ENCODE measurements around the gene NOS1.

DNA sequence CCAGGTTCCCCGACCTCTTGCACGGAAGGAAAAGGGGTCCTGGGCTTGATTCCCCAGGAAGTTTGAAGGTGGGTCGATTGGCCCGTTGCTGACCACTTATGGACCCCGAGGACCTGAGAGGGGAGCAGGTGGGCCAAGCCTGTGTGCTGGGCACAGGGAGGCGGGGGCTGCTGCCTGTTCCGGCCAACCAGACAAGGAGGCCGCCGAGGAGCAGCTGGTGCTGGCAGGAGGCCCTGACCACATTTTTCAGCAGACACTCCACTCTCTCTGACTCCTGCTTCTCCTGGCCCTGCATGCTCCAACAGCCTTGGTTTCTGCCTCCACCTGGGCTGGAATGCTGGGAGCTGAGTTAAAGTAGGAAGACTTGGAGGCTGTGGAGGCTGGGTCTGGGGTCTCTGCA lies 42.8 kb downstream of the NOS1 start:
- TF ChIP-seq CTCF (IDR thresholded peaks at IDR 0.05) (no peak), POLR2AphosphoS5 (IDR thresholded peaks at IDR 0.05) (no peak), POLR2A (IDR thresholded peaks at IDR 0.05) (no peak)

Measured in breast epithelium (tissue), 3 donors.